HUES64 (cell line): ENCODE results near the gene UGT2A3.

ENCODE experiments used
- H3K27ac ChIP-seq: 2 replicates; pipeline ENCODE4 v1.7.0; 2013; ENCODE audit warnings: low read depth, low read length, inconsistent platforms
- H3K27me3 ChIP-seq: 2 replicates; pipeline ENCODE4 v1.6.1; 2013; ENCODE audit warnings: mild to moderate bottlenecking, low read length; ENCODE audit not compliant: insufficient read depth
- H3K36me3 ChIP-seq: 2 replicates; pipeline ENCODE4 v1.6.1; 2013; ENCODE audit warnings: mild to moderate bottlenecking, low read length; ENCODE audit not compliant: insufficient read depth
- H3K4me1 ChIP-seq: 2 replicates; pipeline ENCODE4 v1.6.1; 2013; ENCODE audit warnings: mild to moderate bottlenecking, low read length, moderate library complexity; ENCODE audit not compliant: insufficient read depth
- H3K4me3 ChIP-seq: 2 replicates; pipeline ENCODE4 v1.5.1; 2013; ENCODE audit warnings: mild to moderate bottlenecking, low read length, moderate library complexity
- H3K9ac ChIP-seq: 2 replicates; pipeline ENCODE4 v1.6.1; 2013; ENCODE audit warnings: mild to moderate bottlenecking, low read depth, low read length
- H3K9me3 ChIP-seq: 2 replicates; pipeline ENCODE4 v1.6.1; 2013; ENCODE audit warnings: low read depth, low read length; ENCODE audit not compliant: insufficient read depth
- WGBS: fragments of 150-250, 120-280 bp; methylation state at CpG from one replicate; pipeline ENCODE4 v1.1.7; 2013; ENCODE audit warnings: missing lambda C conversion rate; 5-methylcytosine and 5-hydroxymethylcytosine counted together

Gene UGT2A3

DNA sequence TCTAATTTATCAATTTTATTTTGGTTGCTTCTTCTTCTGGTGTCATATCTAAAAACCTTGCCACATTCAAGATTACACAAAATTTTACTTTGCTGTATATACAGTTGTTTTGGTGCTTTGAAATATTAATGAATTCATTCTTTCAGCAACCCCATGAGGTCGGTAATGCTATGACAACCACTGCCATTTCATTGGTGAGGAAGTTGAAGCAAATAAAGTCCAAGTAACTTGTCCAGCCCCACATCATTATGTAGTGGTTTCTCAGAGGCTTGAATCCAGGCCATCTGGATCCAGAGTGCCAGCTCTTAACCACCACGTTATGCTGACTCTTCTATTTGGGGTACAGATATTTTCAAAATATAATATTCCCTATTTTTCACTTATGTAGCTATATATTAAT lies 42.2 kb downstream of the UGT2A3 start:
- Histone ChIP-seq H3K4me3 (no peak overlapping the region), H3K27ac (no peak overlapping the region), H3K9me3 (no peaks in the 10 kb centered on the region), H3K4me1 (peaks cover 37% of the 10 kb centered on the region), H3K36me3 (no peaks in the 10 kb centered on the region), H3K27me3 (no peaks in the 10 kb centered on the region), H3K9ac (no peak overlapping the region)
- WGBS: 79% methylated on average over 1 of the region's 2 CpGs

DNA sequence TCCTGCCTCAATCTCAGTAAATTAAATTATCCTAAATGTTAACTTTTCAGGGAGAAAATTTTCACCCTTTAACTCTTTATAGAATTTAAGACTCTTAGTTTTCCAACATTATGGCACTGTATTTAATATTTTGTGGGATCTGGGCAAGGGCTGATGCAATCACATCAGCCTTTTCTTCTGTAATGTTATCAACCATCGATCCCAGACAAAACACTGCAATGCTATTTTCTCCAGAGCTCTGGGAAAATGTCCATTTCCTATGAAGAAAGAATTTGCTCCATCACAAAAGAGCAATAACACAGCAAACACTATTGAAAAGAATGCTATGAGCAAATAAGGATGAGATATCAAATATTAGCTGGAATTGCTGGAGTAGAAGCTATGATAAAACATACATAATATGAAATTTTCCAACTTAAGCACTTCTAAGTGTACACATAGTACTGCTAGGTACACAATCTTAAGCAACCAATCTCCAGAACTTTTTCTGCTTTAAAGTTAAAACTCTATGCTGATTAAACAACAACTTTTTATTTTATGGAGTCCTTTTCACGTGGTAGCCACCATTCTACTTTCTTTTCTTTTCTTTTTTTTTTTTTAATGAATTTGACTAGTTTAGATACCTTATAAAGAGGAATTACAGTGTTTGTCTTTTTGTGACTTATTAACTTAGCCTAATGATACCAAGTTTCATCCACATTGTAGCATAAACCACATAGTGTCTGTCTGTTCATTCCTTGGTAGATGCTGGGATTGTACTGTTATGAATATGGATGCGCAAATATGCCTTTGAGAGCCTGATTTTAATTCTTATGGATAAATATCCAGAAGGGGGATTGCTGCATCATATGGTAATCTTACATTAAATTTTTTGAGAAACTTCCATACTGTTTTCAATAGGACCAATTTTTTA lies 43.6 kb downstream of the UGT2A3 start:
- no peaks in the 10 kb centered on the region for H3K27me3 ChIP-seq
- WGBS: 100% methylated on average over 3 of the region's 3 CpGs
- H3K27ac ChIP-seq: 0 out of 2 replicates have a peak overlapping the region, but pooled peaks have one; percentile 95
- no peak overlapping the region for H3K4me3 ChIP-seq
- no peaks in the 10 kb centered on the region for H3K9me3 ChIP-seq
- peaks cover 42% of the 10 kb centered on the region for H3K4me1 ChIP-seq
- no peaks in the 10 kb centered on the region for H3K36me3 ChIP-seq
- H3K9ac ChIP-seq: no peak overlapping the region

- Histone ChIP-seq H3K36me3 (no peaks in the 10 kb centered on the region), H3K9ac (no peak overlapping the region), H3K9me3 (no peaks in the 10 kb centered on the region), H3K27me3 (no peaks in the 10 kb centered on the region), H3K27ac (peak overlapping the region; percentile 95; the same call in 1 of the 2 replicates), H3K4me1 (peaks cover 42% of the 10 kb centered on the region), H3K4me3 (no peak overlapping the region)
- 97% methylated on average over 3 of the region's 3 CpGs for WGBS
Measured at GRCh38 chr4:68907245-68907644, 44.4 kb downstream of the UGT2A3 start.

- WGBS: 93% methylated on average over 10 of the region's 10 CpGs
- no peaks in the 10 kb centered on the region for H3K36me3 ChIP-seq
- no peaks in the 10 kb centered on the region for H3K27me3 ChIP-seq
- H3K27ac ChIP-seq: peak overlapping the region; percentile 95
- H3K9ac ChIP-seq: peak overlapping the region; percentile 64
- H3K4me3 ChIP-seq: peak overlapping the region; percentile 43
- no peaks in the 10 kb centered on the region for H3K9me3 ChIP-seq
- peaks cover 42% of the 10 kb centered on the region for H3K4me1 ChIP-seq
Measured at GRCh38 chr4:68906780-68907137, 44.8 kb downstream of the UGT2A3 start.

- Histone ChIP-seq H3K9ac (peak overlapping the region; percentile 64), H3K36me3 (no peaks in the 10 kb centered on the region), H3K27ac (peak overlapping the region; percentile 95), H3K9me3 (no peaks in the 10 kb centered on the region), H3K27me3 (no peaks in the 10 kb centered on the region), H3K4me3 (peak overlapping the region; percentile 43), H3K4me1 (peaks cover 42% of the 10 kb centered on the region)
- WGBS: 56% methylated on average over 16 of the region's 16 CpGs
Measured at GRCh38 chr4:68905939-68906779, 45.4 kb downstream of the UGT2A3 start.

DNA sequence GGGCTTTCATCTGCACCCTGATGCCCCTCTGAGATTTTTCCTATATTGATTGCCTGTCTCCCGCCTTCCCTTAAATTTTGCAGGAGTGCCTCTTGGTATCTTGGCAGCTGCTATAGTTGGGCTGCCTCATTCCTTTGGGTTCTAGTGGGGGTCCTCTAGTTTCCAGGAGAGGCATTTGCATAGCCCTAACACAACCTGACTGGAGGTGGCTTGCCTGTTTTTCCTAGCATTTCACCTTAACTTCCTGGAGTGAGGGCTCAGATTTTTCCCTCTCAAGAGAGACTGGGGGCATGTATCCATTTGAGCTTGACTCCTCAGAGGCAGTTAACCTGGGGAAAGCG lies 46.0 kb downstream of the UGT2A3 start:
- peak overlapping the region; percentile 64 for H3K9ac ChIP-seq
- 84% methylated on average over 2 of the region's 2 CpGs for WGBS
- peaks cover 42% of the 10 kb centered on the region for H3K4me1 ChIP-seq
- H3K36me3 ChIP-seq: no peaks in the 10 kb centered on the region
- H3K4me3 ChIP-seq: peak overlapping the region; percentile 43
- H3K27me3 ChIP-seq: no peaks in the 10 kb centered on the region
- no peaks in the 10 kb centered on the region for H3K9me3 ChIP-seq
- H3K27ac ChIP-seq: peak overlapping the region; percentile 95

DNA sequence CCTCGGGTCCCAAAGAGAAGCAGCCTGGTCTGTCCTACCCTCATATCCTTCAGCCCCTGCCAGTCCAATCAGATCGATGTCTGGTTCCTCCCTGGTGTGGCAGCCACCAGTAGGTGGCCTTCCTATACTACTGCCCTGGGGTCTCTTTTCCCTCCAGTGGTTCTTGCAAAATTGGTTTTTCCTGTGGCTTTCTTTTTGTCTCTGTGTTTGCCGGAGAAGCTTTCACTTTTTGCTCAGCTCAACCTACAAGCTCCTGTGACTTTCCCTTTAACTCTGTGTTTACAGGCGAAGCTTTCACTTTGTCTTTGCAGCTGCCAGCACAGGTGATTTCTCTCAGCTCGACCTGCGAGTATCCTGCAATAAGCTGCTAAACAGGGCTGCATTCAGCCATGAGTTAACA lies 46.8 kb downstream of the UGT2A3 start:
- WGBS: 81% methylated on average over 6 of the region's 6 CpGs
- H3K4me3 ChIP-seq: peak overlapping the region; percentile 43; the same call in 1 of the 2 replicates
- no peaks in the 10 kb centered on the region for H3K36me3 ChIP-seq
- peak overlapping the region; percentile 64 for H3K9ac ChIP-seq
- no peaks in the 10 kb centered on the region for H3K27me3 ChIP-seq
- peak overlapping the region; percentile 95 for H3K27ac ChIP-seq
- no peaks in the 10 kb centered on the region for H3K9me3 ChIP-seq
- peaks cover 42% of the 10 kb centered on the region for H3K4me1 ChIP-seq

GRCh38 chr4:68896749-68897148 lies 54.9 kb downstream of the UGT2A3 start:
- Histone ChIP-seq H3K27ac (no peak overlapping the region), H3K27me3 (no peaks in the 10 kb centered on the region), H3K4me3 (no peak overlapping the region), H3K4me1 (no peaks in the 10 kb centered on the region), H3K36me3 (no peaks in the 10 kb centered on the region), H3K9ac (no peak overlapping the region), H3K9me3 (no peaks in the 10 kb centered on the region)
- no CpG with 5 or more reads among the region's 1 CpG for WGBS

DNA sequence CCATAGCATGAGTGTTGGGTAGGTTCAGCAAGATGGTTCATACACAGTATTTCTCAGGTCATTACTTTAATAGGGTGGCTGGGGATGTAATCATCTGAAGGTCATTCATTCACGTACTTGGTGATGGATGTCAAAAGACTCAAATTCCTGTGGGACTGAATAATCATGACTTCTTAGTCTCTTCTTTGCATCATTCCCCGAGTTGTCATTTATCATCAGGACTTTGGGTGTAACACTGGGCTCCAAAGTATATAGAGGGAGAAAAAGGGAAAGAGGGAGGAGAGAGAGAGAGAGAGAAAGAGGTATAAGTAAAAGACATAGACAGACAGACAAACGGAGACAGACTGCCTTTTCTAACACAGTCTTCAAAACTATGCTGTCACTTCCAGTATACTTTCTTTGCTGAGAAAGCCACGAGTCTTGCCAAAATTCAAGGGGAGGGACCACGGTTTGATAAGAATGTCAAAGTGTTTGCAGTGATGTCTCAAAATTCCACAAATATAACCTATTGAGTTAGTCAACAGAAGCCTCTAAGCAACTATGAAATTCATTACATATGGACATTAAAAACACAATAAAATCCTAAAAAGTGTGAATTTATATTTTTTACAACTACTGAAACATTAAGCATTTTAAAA lies 55.9 kb downstream of the UGT2A3 start:
- Histone ChIP-seq H3K27me3 (no peaks in the 10 kb centered on the region), H3K4me1 (no peaks in the 10 kb centered on the region), H3K36me3 (no peaks in the 10 kb centered on the region), H3K4me3 (no peak overlapping the region), H3K9me3 (no peaks in the 10 kb centered on the region), H3K27ac (no peak overlapping the region), H3K9ac (no peak overlapping the region)
- WGBS: 90% methylated on average over 5 of the region's 5 CpGs

- Histone ChIP-seq H3K9me3 (no peaks in the 10 kb centered on the region), H3K9ac (no peak overlapping the region), H3K4me3 (no peak overlapping the region), H3K27me3 (no peaks in the 10 kb centered on the region), H3K4me1 (no peaks in the 10 kb centered on the region), H3K36me3 (no peaks in the 10 kb centered on the region), H3K27ac (no peak overlapping the region)
- 100% methylated on average over 1 of the region's 1 CpG for WGBS
Measured at GRCh38 chr4:68892861-68893260, 58.7 kb downstream of the UGT2A3 start.

- no peak overlapping the region for H3K4me3 ChIP-seq
- no peaks in the 10 kb centered on the region for H3K9me3 ChIP-seq
- no peak overlapping the region for H3K27ac ChIP-seq
- no peaks in the 10 kb centered on the region for H3K36me3 ChIP-seq
- H3K4me1 ChIP-seq: no peaks in the 10 kb centered on the region
- WGBS: 91% methylated on average over 3 of the region's 3 CpGs
- no peak overlapping the region for H3K9ac ChIP-seq
- no peaks in the 10 kb centered on the region for H3K27me3 ChIP-seq
Measured at GRCh38 chr4:68891678-68892077, 59.9 kb downstream of the UGT2A3 start.
